ENCODE data around the gene RELB. TPM values are rescaled to one million over a fixed set of nuclear protein-coding genes. Genes with fewer than 3 reads are reported as not detected.

RELB gene
- polyA plus RNA-seq, 3 donors, result 6.3 to 7.8 (median 7.6) TPM

GRCh38 chr19:45079063-45079910 is 78.0 kb downstream of the RELB start, which contains the start of gene GEMIN7:
Gene GEMIN7 (plus strand): TSS chr19:45079260. CDS start chr19:45090115, 10,855 bp downstream.
- DNase-seq, result no peak

- no peak for DNase-seq
Measured at GRCh38 chr19:45079911-45080370, 78.7 kb downstream of the RELB start.

- no peak for DNase-seq
Measured at GRCh38 chr19:45082170-45082569, 80.9 kb downstream of the RELB start.

GRCh38 chr19:45086480-45086879 is 85.2 kb downstream of the RELB start:
- no peak for DNase-seq

- no peak for DNase-seq
Measured at GRCh38 chr19:45087531-45087930, 86.3 kb downstream of the RELB start.

Other genes with a start within 250 kb of the RELB start
- 1 to 10 TPM; 6.6 to 9.7 (median 7.4) TPM for gene CBLC, start 223.6 kb upstream of the RELB start, polyA plus RNA-seq (ENCODE audit: insufficient read length in 3 of 3)
- 100 to 1,000 TPM; 677 to 737 (median 725) TPM for gene BCAM, start 192.4 kb upstream of the RELB start, polyA plus RNA-seq (ENCODE audit: insufficient read length in 3 of 3)
- 100 to 1,000 TPM; 181 to 187 (median 187) TPM for gene NECTIN2, start 155.2 kb upstream of the RELB start, polyA plus RNA-seq (ENCODE audit: insufficient read length in 3 of 3)
- gene TOMM40, start 110.2 kb upstream of the RELB start, polyA plus RNA-seq (ENCODE audit: insufficient read length in 3 of 3), result 10 to 100 TPM; 48.7 to 58.2 (median 57.6) TPM
- gene APOE, start 95.7 kb upstream of the RELB start, polyA plus RNA-seq (ENCODE audit: insufficient read length in 3 of 3), result 100 to 1,000 TPM; 397 to 528 (median 454) TPM
- gene APOC1, start 86.9 kb upstream of the RELB start, polyA plus RNA-seq (ENCODE audit: insufficient read length in 3 of 3), result 10 to 100 TPM in 2 of 3 donors, 1 to 10 TPM in 1; 8.4 to 11.7 (median 11.6) TPM
- under 1 TPM in 1 of 3 donors, not detected in 2; 0.35 TPM for gene APOC4, start 59.2 kb upstream of the RELB start, polyA plus RNA-seq (ENCODE audit: insufficient read length in 3 of 3)
- 10 to 100 TPM; 13.1 to 16.3 (median 14.1) TPM for gene APOC2, start 55.4 kb upstream of the RELB start, polyA plus RNA-seq (ENCODE audit: insufficient read length in 3 of 3)
- gene CLPTM1, start 46.1 kb upstream of the RELB start, polyA plus RNA-seq (ENCODE audit: insufficient read length in 3 of 3), result 100 to 1,000 TPM; 120 to 129 (median 127) TPM
- gene CLASRP, start 37.6 kb downstream of the RELB start, polyA plus RNA-seq (ENCODE audit: insufficient read length in 3 of 3), result 10 to 100 TPM; 56.2 to 80.1 (median 76.2) TPM
- 1 to 10 TPM; 1.1 to 2.4 (median 2.1) TPM for gene ZNF296, start 75.0 kb downstream of the RELB start, polyA plus RNA-seq (ENCODE audit: insufficient read length in 3 of 3)
- 10 to 100 TPM; 21.5 to 24.0 (median 23.4) TPM for gene GEMIN7, start 77.8 kb downstream of the RELB start, polyA plus RNA-seq (ENCODE audit: insufficient read length in 3 of 3)
- gene PPP1R37, start 91.7 kb downstream of the RELB start, polyA plus RNA-seq (ENCODE audit: insufficient read length in 3 of 3), result 10 to 100 TPM; 31.8 to 37.5 (median 35.4) TPM
- under 1 TPM; 0.19 to 0.31 (median 0.21) TPM for gene NKPD1, start 159.5 kb downstream of the RELB start, polyA plus RNA-seq (ENCODE audit: insufficient read length in 3 of 3)
- gene TRAPPC6A, start 176.8 kb downstream of the RELB start, polyA plus RNA-seq (ENCODE audit: insufficient read length in 3 of 3), result 10 to 100 TPM; 42.6 to 52.3 (median 48.0) TPM
- gene BLOC1S3, start 177.3 kb downstream of the RELB start, polyA plus RNA-seq (ENCODE audit: insufficient read length in 3 of 3), result 1 to 10 TPM; 9.1 to 10.0 (median 9.5) TPM
- 10 to 100 TPM; 11.0 to 13.7 (median 11.6) TPM for gene EXOC3L2, start 243.9 kb downstream of the RELB start, polyA plus RNA-seq (ENCODE audit: insufficient read length in 3 of 3)
- gene MARK4, start 249.8 kb downstream of the RELB start, polyA plus RNA-seq (ENCODE audit: insufficient read length in 3 of 3), result 10 to 100 TPM; 38.2 to 42.7 (median 40.4) TPM